Measurements from ENCODE around the gene STX1B.
A peak's percentile ranks its signal among the peaks of the same experiment; 100 is the strongest.

DNA sequence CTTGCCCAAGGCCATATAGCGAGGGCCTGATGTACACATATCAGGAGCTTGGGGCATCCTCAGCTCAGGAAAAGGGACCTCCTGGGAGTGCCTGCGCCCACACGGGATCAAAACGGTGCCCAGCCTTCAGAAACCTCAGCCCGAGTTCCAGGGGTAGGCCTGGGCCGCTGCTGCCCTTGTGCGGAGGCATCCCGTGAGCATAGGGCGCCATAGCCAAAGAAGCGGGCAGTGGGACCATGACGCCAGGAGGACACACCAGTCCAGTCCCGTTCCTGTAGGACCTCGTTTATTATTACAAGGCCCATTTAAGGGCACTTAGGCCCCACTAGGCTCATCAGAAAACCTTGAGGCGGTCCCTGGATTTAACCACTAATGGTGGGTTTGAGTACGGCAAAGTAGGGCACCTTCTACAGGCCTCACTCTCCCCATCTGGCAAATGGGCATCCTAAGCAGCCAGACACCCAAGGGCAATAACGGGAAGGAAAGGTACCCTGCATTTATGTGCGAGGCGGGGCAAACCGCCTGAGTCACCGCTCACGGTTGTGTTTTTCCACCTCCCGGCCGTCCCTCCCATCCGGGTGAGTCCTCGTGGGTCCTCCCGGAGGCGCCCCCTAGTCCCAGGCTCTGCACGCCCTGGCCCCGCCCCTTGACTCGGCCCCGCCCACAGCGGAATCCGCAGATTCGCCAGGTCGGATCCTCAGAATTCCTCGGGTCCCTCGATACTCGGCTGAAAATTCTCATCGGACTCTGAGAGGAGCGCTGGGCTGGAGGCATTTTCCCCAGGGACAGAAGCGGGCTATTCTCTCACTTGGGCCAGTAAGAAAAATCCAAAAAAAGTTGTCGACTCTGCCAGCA is 53.6 kb downstream of the STX1B start:
- TF ChIP-seq, protein P1, sequence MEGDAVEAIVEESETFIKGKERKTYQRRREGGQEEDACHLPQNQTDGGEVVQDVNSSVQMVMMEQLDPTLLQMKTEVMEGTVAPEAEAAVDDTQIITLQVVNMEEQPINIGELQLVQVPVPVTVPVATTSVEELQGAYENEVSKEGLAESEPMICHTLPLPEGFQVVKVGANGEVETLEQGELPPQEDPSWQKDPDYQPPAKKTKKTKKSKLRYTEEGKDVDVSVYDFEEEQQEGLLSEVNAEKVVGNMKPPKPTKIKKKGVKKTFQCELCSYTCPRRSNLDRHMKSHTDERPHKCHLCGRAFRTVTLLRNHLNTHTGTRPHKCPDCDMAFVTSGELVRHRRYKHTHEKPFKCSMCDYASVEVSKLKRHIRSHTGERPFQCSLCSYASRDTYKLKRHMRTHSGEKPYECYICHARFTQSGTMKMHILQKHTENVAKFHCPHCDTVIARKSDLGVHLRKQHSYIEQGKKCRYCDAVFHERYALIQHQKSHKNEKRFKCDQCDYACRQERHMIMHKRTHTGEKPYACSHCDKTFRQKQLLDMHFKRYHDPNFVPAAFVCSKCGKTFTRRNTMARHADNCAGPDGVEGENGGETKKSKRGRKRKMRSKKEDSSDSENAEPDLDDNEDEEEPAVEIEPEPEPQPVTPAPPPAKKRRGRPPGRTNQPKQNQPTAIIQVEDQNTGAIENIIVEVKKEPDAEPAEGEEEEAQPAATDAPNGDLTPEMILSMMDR (conservative IDR thresholded peaks at IDR 0.05; ENCODE audit: low read length): peak; percentile 44
- no peak for TF ChIP-seq EZH2phosphoT487 (IDR thresholded peaks at IDR 0.05; ENCODE audit: borderline replicate concordance)
